PFSK-1 (cell line): ENCODE data around the gene IL19.

Source experiments
- FOXP2 ChIP-seq: optimal IDR thresholded peaks from 2 replicates; pipeline ENCODE3; 2011; ENCODE audit warnings: borderline replicate concordance, control low read depth, inconsistent platforms; ENCODE audit not compliant: insufficient read depth; ENCODE audit errors: extremely low read length, extremely low read depth
- POLR2AphosphoS5 ChIP-seq: IDR thresholded peaks from 2 replicates; pipeline ENCODE4 v1.6.1; 2012; ENCODE audit warnings: low read depth, mild to moderate bottlenecking, control low read depth, low read length, moderate library complexity
- REST ChIP-seq, 2 experiments: IDR thresholded peaks; 2 replicates each; pipeline versions ENCODE4 v1.6.1 to v1.8.0; 2011 to 2012; ENCODE audit warnings: low read depth in 2 of 2, low read length in 2 of 2, control low read depth in 1 of 2, inconsistent platforms in 1 of 2, mild to moderate bottlenecking in 1 of 2, moderate library complexity in 1 of 2; ENCODE audit not compliant: insufficient read depth in 1 of 2
- SIN3A ChIP-seq: IDR thresholded peaks from 2 replicates; pipeline ENCODE4 v1.6.1; 2012; ENCODE audit warnings: mild to moderate bottlenecking, low read length, moderate library complexity, borderline replicate concordance; ENCODE audit not compliant: insufficient read depth
- TAF1 ChIP-seq: IDR thresholded peaks from 2 replicates; pipeline ENCODE4 v1.6.1; 2012; ENCODE audit warnings: low read length, control low read depth, borderline replicate concordance; ENCODE audit not compliant: insufficient read depth

The IL19 gene

DNA sequence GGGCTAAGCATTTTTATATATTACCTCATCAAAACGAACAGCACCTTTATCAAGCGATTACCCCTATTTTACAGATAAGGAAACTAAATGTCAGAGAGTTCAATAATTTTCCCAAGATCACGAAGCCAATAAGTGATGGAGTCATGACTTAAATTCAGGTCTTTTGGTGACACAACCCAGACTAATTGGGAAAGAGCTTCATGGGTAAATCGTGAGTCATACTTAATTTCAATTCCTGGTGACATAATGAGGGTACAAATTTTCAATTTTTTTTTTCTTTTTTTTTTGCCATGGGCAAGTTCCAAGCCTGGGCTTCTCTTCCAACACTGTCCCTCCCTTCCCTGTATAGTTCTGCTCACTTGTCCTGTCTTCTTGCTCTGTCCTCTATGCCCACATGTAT is 31.8 kb downstream of the IL19 start:
- TF ChIP-seq POLR2AphosphoS5 = no peak
- TF ChIP-seq FOXP2 = no peak
- no peak for TF ChIP-seq SIN3A
- no peak for TF ChIP-seq REST (IDR thresholded peaks at IDR 0.05; ENCODE audit: insufficient read depth in 1 of 2, low read depth in 2 of 2, low read length in 2 of 2)
- no peak for TF ChIP-seq TAF1

GRCh38 chr1:206803221-206803730 is 32.7 kb downstream of the IL19 start:
- no peak for TF ChIP-seq REST (IDR thresholded peaks at IDR 0.05; ENCODE audit: insufficient read depth in 1 of 2, low read depth in 2 of 2, low read length in 2 of 2)
- no peak for TF ChIP-seq POLR2AphosphoS5
- TF ChIP-seq FOXP2 = no peak

DNA sequence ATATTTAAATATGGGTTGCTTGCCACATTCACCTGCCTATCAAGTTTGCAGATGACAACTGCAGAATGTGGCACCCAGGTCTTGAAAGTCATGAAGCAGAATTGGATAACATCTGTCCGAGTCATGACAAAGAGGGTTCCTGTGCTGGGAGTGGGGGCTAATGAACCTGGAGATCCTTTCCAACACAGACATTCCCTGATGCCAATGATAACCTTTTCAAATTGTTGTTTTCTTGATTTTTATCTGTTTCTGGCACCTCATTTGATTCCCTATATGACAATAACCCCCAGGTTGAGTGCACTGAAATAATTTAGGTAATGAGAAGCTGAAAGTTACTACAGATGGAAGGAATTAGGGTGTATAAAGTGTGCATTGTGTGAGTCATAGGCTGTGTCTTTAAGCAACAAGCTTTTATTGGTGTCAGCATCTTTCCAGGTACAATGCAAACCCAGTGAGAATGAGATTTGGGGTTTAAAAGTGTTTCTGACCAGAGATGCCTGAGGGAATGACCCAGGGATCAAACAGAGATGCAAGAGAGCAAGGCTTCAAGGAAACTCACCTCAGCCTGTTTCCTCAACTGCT is 33.7 kb downstream of the IL19 start:
- TF ChIP-seq POLR2AphosphoS5 = no peak
- no peak for TF ChIP-seq TAF1
- TF ChIP-seq FOXP2 = no peak
- TF ChIP-seq SIN3A = no peak
- TF ChIP-seq REST (IDR thresholded peaks at IDR 0.05; ENCODE audit: insufficient read depth in 1 of 2, low read depth in 2 of 2, low read length in 2 of 2) = no peak

- no peak for TF ChIP-seq SIN3A
- TF ChIP-seq REST (IDR thresholded peaks at IDR 0.05; ENCODE audit: insufficient read depth in 1 of 2, low read depth in 2 of 2, low read length in 2 of 2) = no peak
- no peak for TF ChIP-seq FOXP2
- TF ChIP-seq POLR2AphosphoS5 = no peak
- no peak for TF ChIP-seq TAF1
These were observed 34.8 kb downstream of the IL19 start for GRCh38 chr1:206805357-206805756.

DNA sequence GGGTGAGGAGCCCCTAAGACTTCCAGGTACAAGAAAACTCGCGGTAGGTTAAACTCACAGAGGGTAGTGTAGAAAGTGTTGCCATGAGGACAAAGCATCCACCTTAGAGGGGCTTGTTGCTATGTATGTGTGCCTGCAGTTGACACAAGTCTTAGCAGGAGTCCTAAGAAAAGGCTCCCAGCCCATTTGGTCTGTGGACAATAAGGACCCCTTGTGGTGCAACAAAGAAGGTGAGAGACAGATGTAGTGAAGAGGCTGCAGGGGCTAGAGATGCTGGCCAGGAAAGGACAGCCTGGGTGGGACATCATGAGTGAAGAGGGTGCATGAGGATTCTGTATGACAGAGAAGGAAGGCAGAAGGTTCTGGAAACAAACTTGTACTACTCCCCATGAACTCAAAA is 38.0 kb downstream of the IL19 start:
- TF ChIP-seq POLR2AphosphoS5 (no peak), SIN3A (no peak), TAF1 (no peak), REST (IDR thresholded peaks at IDR 0.05; ENCODE audit: insufficient read depth in 1 of 2, low read depth in 2 of 2, low read length in 2 of 2) (no peak), FOXP2 (no peak)
